NB4 (cell line): ENCODE measurements around the gene PKNOX2.

Source experiments
- CTCF ChIP-seq: IDR thresholded peaks from one replicate; pipeline ENCODE4 v1.5.1; 2012; ENCODE audit warnings: low read depth, low read length
- MAX ChIP-seq: IDR thresholded peaks from 2 replicates; pipeline ENCODE4 v1.6.1; 2011; ENCODE audit warnings: low read depth, low read length
- MYC ChIP-seq: IDR thresholded peaks from 2 replicates; pipeline ENCODE4 v1.6.1; 2011; ENCODE audit warnings: low read depth, low read length
- POLR2A ChIP-seq: IDR thresholded peaks from 2 replicates; pipeline ENCODE4 v1.6.1; 2011; ENCODE audit warnings: mild to moderate bottlenecking; ENCODE audit not compliant: insufficient read length; ENCODE audit errors: extremely low read depth

GRCh38 chr11:125299821-125300220 is 135.3 kb downstream of the PKNOX2 start:
- TF ChIP-seq CTCF (no peak), MYC (no peak), POLR2A (no peak), MAX (no peak)
